Measurements from ENCODE around the gene CFAP157.

CFAP157 gene

GRCh38 chr9:127706836-127707241, at the start of gene CFAP157:
Gene CFAP157 (plus strand): TSS chr9:127706988. CDS start chr9:127707032, 44 bp downstream.
- no peak within 1 kb of the TSS for H3K9ac ChIP-seq (ENCODE audit: low read depth, low read length)
- no peaks in the 10 kb centered on the region; the same call in 1 of the 2 replicates for H3K4me1 ChIP-seq (ENCODE audit: insufficient read depth, low read length)
- no peaks in the 10 kb centered on the region for H3K9me3 ChIP-seq (ENCODE audit: control insufficient read depth, insufficient read depth, low read length)
- no peaks in the 10 kb centered on the region for H3K36me3 ChIP-seq (ENCODE audit: insufficient read depth, low read length)

GRCh38 chr9:127658428-127658827, 48.4 kb upstream of the CFAP157 start:
- Histone ChIP-seq H3K9me3 (ENCODE audit: control insufficient read depth, insufficient read depth, low read length) (no peaks in the 10 kb centered on the region), H3K36me3 (ENCODE audit: insufficient read depth, low read length) (peaks cover 12% of the 10 kb centered on the region; the same call in 1 of the 2 replicates), H3K9ac (ENCODE audit: low read depth, low read length) (no peak overlapping the region), H3K4me1 (ENCODE audit: insufficient read depth, low read length) (peaks cover 17% of the 10 kb centered on the region)

- peaks cover 12% of the 10 kb centered on the region; the same call in 1 of the 2 replicates for H3K36me3 ChIP-seq (ENCODE audit: insufficient read depth, low read length)
- H3K4me1 ChIP-seq (ENCODE audit: insufficient read depth, low read length) = no peaks in the 10 kb centered on the region
- H3K9ac ChIP-seq (ENCODE audit: low read depth, low read length) = no peak overlapping the region
- no peaks in the 10 kb centered on the region for H3K9me3 ChIP-seq (ENCODE audit: control insufficient read depth, insufficient read depth, low read length)
Observed at GRCh38 chr9:127660886-127661741, 45.7 kb upstream of the CFAP157 start.

GRCh38 chr9:127662617-127663016, 44.2 kb upstream of the CFAP157 start:
- H3K9ac ChIP-seq (ENCODE audit: low read depth, low read length) = no peak overlapping the region
- H3K9me3 ChIP-seq (ENCODE audit: control insufficient read depth, insufficient read depth, low read length) = no peaks in the 10 kb centered on the region
- H3K36me3 ChIP-seq (ENCODE audit: insufficient read depth, low read length) = peaks cover 12% of the 10 kb centered on the region; the same call in 1 of the 2 replicates
- H3K4me1 ChIP-seq (ENCODE audit: insufficient read depth, low read length) = no peaks in the 10 kb centered on the region

- H3K9ac ChIP-seq (ENCODE audit: low read depth, low read length) = no peak overlapping the region
- H3K36me3 ChIP-seq (ENCODE audit: insufficient read depth, low read length) = peaks cover 12% of the 10 kb centered on the region; the same call in 1 of the 2 replicates
- H3K9me3 ChIP-seq (ENCODE audit: control insufficient read depth, insufficient read depth, low read length) = no peaks in the 10 kb centered on the region
- no peaks in the 10 kb centered on the region for H3K4me1 ChIP-seq (ENCODE audit: insufficient read depth, low read length)
Observed at GRCh38 chr9:127664324-127664677, 42.5 kb upstream of the CFAP157 start.

- Histone ChIP-seq H3K36me3 (ENCODE audit: insufficient read depth, low read length) (peaks cover 7% of the 10 kb centered on the region; the same call in 1 of the 2 replicates), H3K9me3 (ENCODE audit: control insufficient read depth, insufficient read depth, low read length) (no peaks in the 10 kb centered on the region), H3K9ac (ENCODE audit: low read depth, low read length) (no peak overlapping the region), H3K4me1 (ENCODE audit: insufficient read depth, low read length) (no peaks in the 10 kb centered on the region)
Observed at GRCh38 chr9:127664678-127665507, 41.9 kb upstream of the CFAP157 start.

- Histone ChIP-seq H3K9me3 (ENCODE audit: control insufficient read depth, insufficient read depth, low read length) (no peaks in the 10 kb centered on the region), H3K36me3 (ENCODE audit: insufficient read depth, low read length) (peaks cover 7% of the 10 kb centered on the region; the same call in 1 of the 2 replicates), H3K4me1 (ENCODE audit: insufficient read depth, low read length) (no peaks in the 10 kb centered on the region), H3K9ac (ENCODE audit: low read depth, low read length) (no peak overlapping the region)
Observed at GRCh38 chr9:127667127-127667844, 39.5 kb upstream of the CFAP157 start.

- H3K9ac ChIP-seq (ENCODE audit: low read depth, low read length) = no peak overlapping the region
- no peaks in the 10 kb centered on the region for H3K4me1 ChIP-seq (ENCODE audit: insufficient read depth, low read length)
- peaks cover 3% of the 10 kb centered on the region; the same call in 1 of the 2 replicates for H3K36me3 ChIP-seq (ENCODE audit: insufficient read depth, low read length)
- no peaks in the 10 kb centered on the region for H3K9me3 ChIP-seq (ENCODE audit: control insufficient read depth, insufficient read depth, low read length)
Observed at GRCh38 chr9:127667906-127668305, 38.9 kb upstream of the CFAP157 start.

GRCh38 chr9:127673234-127673633, 33.6 kb upstream of the CFAP157 start:
- Histone ChIP-seq H3K36me3 (ENCODE audit: insufficient read depth, low read length) (peaks cover 4% of the 10 kb centered on the region; the same call in 1 of the 2 replicates), H3K9me3 (ENCODE audit: control insufficient read depth, insufficient read depth, low read length) (no peaks in the 10 kb centered on the region), H3K9ac (ENCODE audit: low read depth, low read length) (no peak overlapping the region), H3K4me1 (ENCODE audit: insufficient read depth, low read length) (no peaks in the 10 kb centered on the region)

- H3K36me3 ChIP-seq (ENCODE audit: insufficient read depth, low read length) = peaks cover 11% of the 10 kb centered on the region; the same call in 1 of the 2 replicates
- no peak overlapping the region for H3K9ac ChIP-seq (ENCODE audit: low read depth, low read length)
- no peaks in the 10 kb centered on the region for H3K9me3 ChIP-seq (ENCODE audit: control insufficient read depth, insufficient read depth, low read length)
- no peaks in the 10 kb centered on the region for H3K4me1 ChIP-seq (ENCODE audit: insufficient read depth, low read length)
Observed at GRCh38 chr9:127676638-127677037, 30.1 kb upstream of the CFAP157 start.

GRCh38 chr9:127679506-127679905, 27.3 kb upstream of the CFAP157 start:
- Histone ChIP-seq H3K36me3 (ENCODE audit: insufficient read depth, low read length) (peaks cover 16% of the 10 kb centered on the region), H3K9ac (ENCODE audit: low read depth, low read length) (no peak overlapping the region), H3K4me1 (ENCODE audit: insufficient read depth, low read length) (peaks cover 6% of the 10 kb centered on the region), H3K9me3 (ENCODE audit: control insufficient read depth, insufficient read depth, low read length) (no peaks in the 10 kb centered on the region)

GRCh38 chr9:127680226-127680625, 26.6 kb upstream of the CFAP157 start:
- H3K9ac ChIP-seq (ENCODE audit: low read depth, low read length) = no peak overlapping the region
- peaks cover 16% of the 10 kb centered on the region for H3K36me3 ChIP-seq (ENCODE audit: insufficient read depth, low read length)
- no peaks in the 10 kb centered on the region for H3K9me3 ChIP-seq (ENCODE audit: control insufficient read depth, insufficient read depth, low read length)
- peaks cover 10% of the 10 kb centered on the region for H3K4me1 ChIP-seq (ENCODE audit: insufficient read depth, low read length)

GRCh38 chr9:127680846-127681245, 25.9 kb upstream of the CFAP157 start:
- Histone ChIP-seq H3K36me3 (ENCODE audit: insufficient read depth, low read length) (peaks cover 16% of the 10 kb centered on the region), H3K9me3 (ENCODE audit: control insufficient read depth, insufficient read depth, low read length) (no peaks in the 10 kb centered on the region), H3K9ac (ENCODE audit: low read depth, low read length) (no peak overlapping the region), H3K4me1 (ENCODE audit: insufficient read depth, low read length) (peaks cover 10% of the 10 kb centered on the region)
